IPS-NIHi7 (cell line): ENCODE results near the gene RNF149.
"Not testable (repeated sequence)": the region's sequence is repeated elsewhere in the genome, so short reads cannot be mapped to it uniquely, and the experiment has no call there.

Source experiments
- DNase-seq: peaks from one replicate; pipeline ENCODE4 v3.0.0; 2012; ENCODE audit warnings: mixed read lengths; ENCODE audit errors: extremely low spot score

RNF149 gene

GRCh38 chr2:101308432-101309210, at the start of gene RNF149:
RNF149 (minus strand) TSS chr2:101308701; CDS start chr2:101308588, 113 bp downstream.
- DNase-seq, result peak; percentile 100

- no peak for DNase-seq
Observed at GRCh38 chr2:101357376-101357775, 48.9 kb upstream of the RNF149 start.

GRCh38 chr2:101356521-101356920, 48.0 kb upstream of the RNF149 start:
- DNase-seq, result no peak

- DNase-seq, result no peak
Observed at GRCh38 chr2:101356055-101356454, 47.6 kb upstream of the RNF149 start.

- DNase-seq, result no peak
Observed at GRCh38 chr2:101355401-101356054, 47.0 kb upstream of the RNF149 start.

- no peak for DNase-seq
Observed at GRCh38 chr2:101354420-101355311, 46.2 kb upstream of the RNF149 start.

- DNase-seq, result not testable (repeated sequence)
Observed at GRCh38 chr2:101352631-101353030, 44.1 kb upstream of the RNF149 start.

GRCh38 chr2:101351207-101351606, 42.7 kb upstream of the RNF149 start:
- no peak for DNase-seq

GRCh38 chr2:101349893-101350662, 41.6 kb upstream of the RNF149 start:
- no peak for DNase-seq

GRCh38 chr2:101348883-101349282, 40.4 kb upstream of the RNF149 start:
- no peak for DNase-seq

- DNase-seq, result no peak
Observed at GRCh38 chr2:101346909-101347308, 38.4 kb upstream of the RNF149 start.

- DNase-seq, result no peak
Observed at GRCh38 chr2:101344137-101344536, 35.6 kb upstream of the RNF149 start.

- no peak for DNase-seq
Observed at GRCh38 chr2:101342625-101343008, 34.1 kb upstream of the RNF149 start.

GRCh38 chr2:101341901-101342624, 33.6 kb upstream of the RNF149 start:
- peak; percentile 86 for DNase-seq

- no peak for DNase-seq
Observed at GRCh38 chr2:101341421-101341820, 32.9 kb upstream of the RNF149 start.

GRCh38 chr2:101340141-101340551, 31.6 kb upstream of the RNF149 start:
- DNase-seq, result no peak

- no peak for DNase-seq
Observed at GRCh38 chr2:101339266-101339880, 30.9 kb upstream of the RNF149 start.

- no peak for DNase-seq
Observed at GRCh38 chr2:101337877-101338276, 29.4 kb upstream of the RNF149 start.

GRCh38 chr2:101332885-101333766, 24.6 kb upstream of the RNF149 start:
- DNase-seq, result no peak
